HFF-Myc (cell line): ENCODE results near the gene NECTIN2.
"Not testable (repeated sequence)": the region's sequence is repeated elsewhere in the genome, so short reads cannot be mapped to it uniquely, and the experiment has no call there.

Experiments used
- DNase-seq: peaks from one replicate; pipeline ENCODE4 v3.0.0-alpha.2; 2011; ENCODE audit warnings: low read depth; ENCODE audit errors: extremely low read depth
- H3K4me3 ChIP-seq: replicated peaks from 2 replicates; pipeline ENCODE4 v1.5.1; 2011; ENCODE audit warnings: low read depth, mild to moderate bottlenecking, control low read depth, low read length
- TF ChIP-seq, protein P1 (sequence below): IDR thresholded peaks from 2 replicates; pipeline ENCODE4 v1.5.1; 2012; ENCODE audit warnings: mild to moderate bottlenecking, low read depth, low read length, control low read depth; ENCODE audit errors: missing control alignments

NECTIN2 gene

DNA sequence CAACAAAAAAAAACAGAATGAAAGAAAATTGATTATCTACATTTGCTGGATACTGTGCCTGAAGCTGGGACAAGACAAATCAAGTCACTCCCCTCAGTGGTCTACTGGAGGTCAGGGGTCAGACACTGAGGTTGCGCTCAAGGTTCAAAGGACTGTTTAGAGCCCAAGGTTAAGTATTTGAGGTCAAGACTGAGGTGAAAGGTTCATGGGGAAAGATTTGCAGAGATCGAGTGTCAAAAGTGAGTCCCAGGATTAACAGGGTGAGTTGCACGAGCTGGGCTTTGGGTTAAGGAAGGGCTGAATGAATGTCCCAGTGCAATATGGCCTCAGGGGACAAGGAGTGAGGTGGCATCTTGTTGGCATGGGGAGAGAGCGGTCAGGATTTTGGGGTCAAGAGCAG is 41.6 kb downstream of the NECTIN2 start:
- DNase-seq = no peak
- no peak overlapping the region for H3K4me3 ChIP-seq
- TF ChIP-seq, protein P1, sequence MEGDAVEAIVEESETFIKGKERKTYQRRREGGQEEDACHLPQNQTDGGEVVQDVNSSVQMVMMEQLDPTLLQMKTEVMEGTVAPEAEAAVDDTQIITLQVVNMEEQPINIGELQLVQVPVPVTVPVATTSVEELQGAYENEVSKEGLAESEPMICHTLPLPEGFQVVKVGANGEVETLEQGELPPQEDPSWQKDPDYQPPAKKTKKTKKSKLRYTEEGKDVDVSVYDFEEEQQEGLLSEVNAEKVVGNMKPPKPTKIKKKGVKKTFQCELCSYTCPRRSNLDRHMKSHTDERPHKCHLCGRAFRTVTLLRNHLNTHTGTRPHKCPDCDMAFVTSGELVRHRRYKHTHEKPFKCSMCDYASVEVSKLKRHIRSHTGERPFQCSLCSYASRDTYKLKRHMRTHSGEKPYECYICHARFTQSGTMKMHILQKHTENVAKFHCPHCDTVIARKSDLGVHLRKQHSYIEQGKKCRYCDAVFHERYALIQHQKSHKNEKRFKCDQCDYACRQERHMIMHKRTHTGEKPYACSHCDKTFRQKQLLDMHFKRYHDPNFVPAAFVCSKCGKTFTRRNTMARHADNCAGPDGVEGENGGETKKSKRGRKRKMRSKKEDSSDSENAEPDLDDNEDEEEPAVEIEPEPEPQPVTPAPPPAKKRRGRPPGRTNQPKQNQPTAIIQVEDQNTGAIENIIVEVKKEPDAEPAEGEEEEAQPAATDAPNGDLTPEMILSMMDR = no peak

DNA sequence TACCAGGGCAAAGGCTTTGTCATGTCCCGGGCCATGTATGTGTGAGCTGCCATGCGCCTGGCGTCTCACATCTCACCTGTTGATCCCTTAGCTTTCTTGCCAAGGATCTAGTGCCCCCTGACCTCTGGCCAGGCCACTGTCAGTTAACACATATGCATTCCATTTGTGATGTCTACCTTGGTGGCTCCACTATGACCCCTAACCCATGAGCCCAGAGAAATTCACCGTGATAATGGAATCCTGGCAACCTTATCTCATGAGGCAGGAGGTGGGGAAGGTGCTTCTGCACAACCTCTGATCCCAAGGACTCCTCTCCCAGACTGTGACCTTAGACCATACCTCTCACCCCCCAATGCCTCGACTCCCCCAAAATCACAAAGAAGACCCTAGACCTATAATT is 42.2 kb downstream of the NECTIN2 start:
- H3K4me3 ChIP-seq, DNase-seq: not testable (repeated sequence)

DNA sequence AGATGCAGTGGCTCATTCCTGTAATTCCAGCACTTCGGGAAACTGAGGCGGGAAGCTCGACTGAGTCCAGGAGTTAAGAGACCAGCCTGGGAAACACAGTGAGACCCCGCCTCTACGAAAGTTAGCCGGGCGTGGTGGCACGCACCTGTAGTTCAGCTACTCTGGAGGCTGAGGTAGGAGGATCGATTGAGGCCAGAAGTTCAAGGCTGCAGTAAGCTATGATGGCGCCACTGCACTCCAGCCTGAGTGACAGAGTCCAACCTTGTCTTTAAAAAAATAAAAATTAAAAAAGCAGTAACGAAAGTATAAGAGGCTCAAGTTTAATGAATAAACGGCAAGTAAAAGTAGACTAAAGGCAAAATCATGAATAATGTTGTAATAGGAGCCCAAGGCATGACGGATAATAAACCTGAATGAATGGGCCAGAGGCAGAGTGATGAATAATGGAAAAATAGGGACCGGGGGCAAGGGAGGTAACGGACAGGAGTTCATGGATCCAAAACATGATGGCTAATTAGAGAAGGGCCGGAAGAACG is 43.8 kb downstream of the NECTIN2 start:
- TF ChIP-seq, protein P1 = no peak
- peak overlapping the region; percentile 43 for H3K4me3 ChIP-seq
- no peak for DNase-seq

DNA sequence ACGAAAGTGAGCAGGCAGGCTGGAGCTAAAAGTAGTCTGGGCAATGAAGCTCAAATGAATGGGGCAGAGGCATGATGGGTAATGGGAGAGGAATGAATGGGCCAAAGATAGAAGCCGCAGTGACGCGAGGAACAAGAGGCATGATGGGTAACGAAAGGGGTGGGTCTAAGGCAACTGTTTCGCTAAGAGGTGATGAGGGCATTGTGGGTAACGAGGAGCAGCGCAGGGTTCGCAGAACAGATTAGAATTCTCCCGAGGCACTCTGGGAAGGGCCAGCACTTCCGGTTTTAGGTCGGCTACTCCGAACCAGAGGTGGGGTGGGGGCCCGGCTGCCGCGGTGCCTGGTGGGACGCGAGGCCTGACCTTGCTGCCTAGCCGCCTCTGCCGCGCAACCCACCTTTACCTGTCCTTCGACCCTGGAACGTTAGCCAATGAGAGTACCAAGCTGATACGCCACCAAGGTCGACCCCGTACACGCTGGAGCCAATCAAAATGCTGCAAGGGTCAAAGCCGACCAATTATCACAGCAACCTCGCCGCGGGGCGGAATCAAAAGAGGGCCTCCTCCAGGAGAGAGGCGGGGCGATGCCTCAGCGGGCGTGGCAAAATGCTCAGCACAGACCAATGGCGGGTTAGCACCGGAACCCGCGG is 44.4 kb downstream of the NECTIN2 start:
- H3K4me3 ChIP-seq = peak overlapping the region; percentile 43
- TF ChIP-seq, protein P1 = no peak
- DNase-seq = peak; percentile 100

DNA sequence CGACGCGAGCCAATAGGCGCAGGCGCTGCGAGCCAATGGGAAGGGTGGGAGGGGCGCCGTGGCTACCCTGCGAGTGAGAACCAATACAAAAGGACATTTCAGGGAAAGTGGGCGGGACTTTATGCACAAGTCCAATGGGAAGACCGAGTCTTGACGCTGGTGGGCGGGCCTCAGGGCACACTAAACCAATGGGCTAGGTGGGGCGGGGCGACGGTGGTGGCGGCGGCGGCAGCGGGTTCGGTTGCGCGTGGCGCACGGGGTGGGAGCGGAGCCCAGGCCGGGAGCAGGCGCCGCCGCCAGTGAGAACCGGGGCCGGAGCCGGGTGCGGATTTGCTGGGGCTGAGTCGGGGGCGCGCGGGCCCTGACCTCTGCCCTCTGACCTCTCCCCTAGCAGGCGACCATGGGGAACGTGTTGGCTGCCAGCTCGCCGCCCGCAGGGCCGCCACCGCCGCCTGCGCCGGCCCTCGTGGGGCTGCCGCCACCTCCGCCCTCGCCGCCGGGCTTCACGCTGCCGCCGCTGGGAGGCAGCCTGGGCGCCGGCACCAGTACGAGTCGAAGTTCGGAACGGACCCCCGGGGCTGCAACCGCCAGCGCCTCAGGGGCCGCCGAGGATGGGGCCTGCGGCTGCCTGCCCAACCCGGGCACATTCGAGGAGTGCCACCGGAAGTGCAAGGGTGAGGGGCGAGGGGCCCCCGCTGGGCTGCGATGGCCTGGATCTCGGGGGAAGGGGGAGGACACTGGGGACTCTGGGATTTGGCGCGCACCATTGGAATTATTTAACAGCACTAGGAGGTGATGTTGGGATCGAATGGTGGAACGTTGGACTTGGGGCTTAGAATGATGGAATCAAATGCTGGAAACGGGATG is 45.2 kb downstream of the NECTIN2 start, which contains the start of gene TOMM40:
Gene TOMM40 (plus strand): TSS at position 239 of the 867 bp plus-strand sequence. CDS start 162 bp downstream, at position 401.
- DNase-seq = peak; percentile 99
- TF ChIP-seq, protein P1 = no peak
- H3K4me3 ChIP-seq = peak within 1 kb of the TSS; percentile 99

DNA sequence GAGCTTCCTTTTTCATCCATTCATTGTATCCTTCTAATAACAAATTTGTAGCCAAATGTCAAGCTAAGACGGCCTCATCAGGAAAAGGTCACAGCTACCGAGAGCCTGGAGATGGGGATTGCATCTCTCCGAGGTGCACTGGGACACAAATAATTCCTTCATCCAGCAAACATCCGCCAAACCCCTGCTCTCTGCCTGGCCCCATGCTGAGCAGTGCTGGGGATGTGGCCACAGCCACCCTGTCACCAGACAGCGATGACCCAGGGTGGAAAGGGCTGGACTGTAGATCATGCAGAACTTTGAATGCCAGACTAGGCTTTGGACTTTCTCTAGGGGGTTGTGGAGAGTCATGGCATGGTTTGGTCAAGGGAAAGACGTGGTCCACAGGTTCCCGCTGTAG is 46.8 kb downstream of the NECTIN2 start:
- peak overlapping the region; percentile 99 for H3K4me3 ChIP-seq
- DNase-seq = no peak
- TF ChIP-seq, protein P1 = no peak
